Breast epithelium (tissue), 3 donors: ENCODE results near the gene EOLA1.
"Not testable (repeated sequence)": the region's sequence is repeated elsewhere in the genome, so short reads cannot be mapped to it uniquely, and the experiment has no call there.

ENCODE experiments used
- POLR2A ChIP-seq: fragments of 450-650 bp; IDR thresholded peaks from one replicate; pipeline ENCODE4 v1.6.1; 2016; ENCODE audit warnings: antibody characterized with exemption, mild to moderate bottlenecking, moderate library complexity
- POLR2AphosphoS5 ChIP-seq, 3 donors: sonication (generic); formaldehyde crosslinking; IDR thresholded peaks; one replicate each; pipeline ENCODE4 v1.6.1; 2017; ENCODE audit warnings: antibody characterized with exemption in 3 of 3
- TF ChIP-seq, protein P1 (sequence below), 3 donors: fragments of 450-650 bp; IDR thresholded peaks; one replicate each; pipeline ENCODE4 v1.5.1; 2016 to 2017; ENCODE audit warnings: antibody characterized with exemption in 3 of 3, mild to moderate bottlenecking in 3 of 3, moderate library complexity in 3 of 3

DNA sequence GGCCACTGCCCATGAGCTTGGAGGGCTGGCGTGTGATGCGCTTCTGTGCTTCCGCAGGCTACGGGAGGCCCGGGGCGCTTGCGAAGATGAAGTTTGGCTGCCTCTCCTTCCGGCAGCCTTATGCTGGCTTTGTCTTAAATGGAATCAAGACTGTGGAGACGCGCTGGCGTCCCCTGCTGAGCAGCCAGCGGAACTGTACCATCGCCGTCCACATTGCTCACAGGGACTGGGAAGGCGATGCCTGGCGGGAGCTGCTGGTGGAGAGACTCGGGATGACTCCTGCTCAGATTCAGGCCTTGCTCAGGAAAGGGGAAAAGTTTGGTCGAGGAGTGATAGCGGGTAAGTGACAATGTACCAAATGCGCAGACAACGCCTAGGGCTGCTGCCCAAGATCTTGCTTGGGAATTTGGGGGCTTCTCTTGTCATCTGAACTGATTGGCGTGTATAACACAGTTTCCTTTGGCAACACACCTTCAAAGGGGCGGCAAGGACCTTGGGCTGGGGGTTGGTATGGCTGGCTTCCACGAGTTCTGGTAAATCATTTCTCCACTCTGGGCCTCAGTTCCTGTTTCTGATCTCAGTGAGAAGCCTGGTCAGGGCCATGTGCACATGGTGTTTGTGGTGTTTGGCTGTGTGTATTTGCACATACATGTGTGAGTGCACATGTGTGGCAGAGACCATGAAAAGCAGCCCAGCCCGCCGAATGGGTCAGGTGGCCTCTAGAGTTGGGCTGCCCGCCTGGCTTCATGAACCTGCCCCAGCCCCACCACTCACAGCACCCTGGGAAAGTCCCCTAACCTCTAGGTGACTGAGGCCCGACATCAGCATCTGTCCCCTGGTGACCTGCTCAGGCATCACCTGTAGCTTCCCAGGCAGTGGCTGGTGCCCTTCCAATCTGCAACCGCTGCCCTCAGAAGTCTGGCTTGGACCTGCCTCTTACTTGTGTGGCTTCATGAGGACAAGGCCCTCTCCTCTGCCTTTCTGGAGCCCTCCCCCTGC is 5.0 kb downstream of the EOLA1 start:
- TF ChIP-seq POLR2A; POLR2AphosphoS5 (IDR thresholded peaks at IDR 0.05): not testable (repeated sequence)
- TF ChIP-seq, protein P1, sequence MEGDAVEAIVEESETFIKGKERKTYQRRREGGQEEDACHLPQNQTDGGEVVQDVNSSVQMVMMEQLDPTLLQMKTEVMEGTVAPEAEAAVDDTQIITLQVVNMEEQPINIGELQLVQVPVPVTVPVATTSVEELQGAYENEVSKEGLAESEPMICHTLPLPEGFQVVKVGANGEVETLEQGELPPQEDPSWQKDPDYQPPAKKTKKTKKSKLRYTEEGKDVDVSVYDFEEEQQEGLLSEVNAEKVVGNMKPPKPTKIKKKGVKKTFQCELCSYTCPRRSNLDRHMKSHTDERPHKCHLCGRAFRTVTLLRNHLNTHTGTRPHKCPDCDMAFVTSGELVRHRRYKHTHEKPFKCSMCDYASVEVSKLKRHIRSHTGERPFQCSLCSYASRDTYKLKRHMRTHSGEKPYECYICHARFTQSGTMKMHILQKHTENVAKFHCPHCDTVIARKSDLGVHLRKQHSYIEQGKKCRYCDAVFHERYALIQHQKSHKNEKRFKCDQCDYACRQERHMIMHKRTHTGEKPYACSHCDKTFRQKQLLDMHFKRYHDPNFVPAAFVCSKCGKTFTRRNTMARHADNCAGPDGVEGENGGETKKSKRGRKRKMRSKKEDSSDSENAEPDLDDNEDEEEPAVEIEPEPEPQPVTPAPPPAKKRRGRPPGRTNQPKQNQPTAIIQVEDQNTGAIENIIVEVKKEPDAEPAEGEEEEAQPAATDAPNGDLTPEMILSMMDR (IDR thresholded peaks at IDR 0.05), result not testable (repeated sequence)
